K562 (cell line): ENCODE measurements around the gene BDNF. TPM values are rescaled to one million over a fixed set of nuclear protein-coding genes. Genes with fewer than 3 reads are reported as not detected.

Experiments
- ATAC-seq: fragments of 200-7000 bp; cut with Tn5 transposase; 3 replicates; pipeline ENCODE4 v1.9.1; 2020; ENCODE audit warnings: moderate library complexity
- BruUV-seq: library from RNA; stranded (reverse); fragments of 400-500 nt; replicated peaks from 2 replicates; lab custom pipeline; 2021; lab: Mats Ljungman, UMichigan
- CTCF ChIA-PET: fragments of 300-600 bp; formaldehyde crosslinking; extraction: SDS; loops from one replicate; lab custom pipeline; 2021; ENCODE audit warnings: low intra/inter-chr PET ratio; lab: Yijun Ruan, JAX
- POLR2A ChIA-PET: fragments of 300-600, 350-650 bp; sonication (Branson Sonifier 250); formaldehyde crosslinking; extraction: SDS; loops from one replicate; lab custom pipeline; 2021; ENCODE audit warnings: antibody characterized with exemption, inconsistent platforms; lab: Yijun Ruan, JAX
- DNase-seq, 4 experiments: peaks; one replicate each; pipeline versions ENCODE4 v3.0.0 to v3.0.0-alpha.2; 2011 to 2018; ENCODE audit warnings: low spot score in 3 of 4, mixed read lengths in 3 of 4; ENCODE audit errors: extremely low read depth in 1 of 4
- FAIRE-seq: peaks from 2 replicates; lab custom pipeline; 2011; peaks lifted over from hg19 to GRCh38; lab: Jason Lieb, UNC
- H2AFZ ChIP-seq: 2 replicates; pipeline ENCODE4 v1.6.0; 2011; ENCODE audit warnings: low read depth, low read length, control low read depth, inconsistent platforms
- H3K27ac ChIP-seq: fragments of 200-600 bp; 3 replicates; pipeline ENCODE4 v1.8.0; 2011; ENCODE audit warnings: low read depth, mild to moderate bottlenecking, control low read depth, inconsistent platforms, low read length, moderate library complexity, mixed read lengths; ENCODE audit errors: extremely low read depth
- H3K27me3 ChIP-seq, 2 experiments: fragments of 300-600 bp in 1 of 2; 2 replicates in 1 of 2; 3 replicates in 1 of 2; pipeline versions ENCODE4 v1.6.0 to v1.8.0; 2011; ENCODE audit warnings: inconsistent platforms in 2 of 2, low read length in 2 of 2, mild to moderate bottlenecking in 1 of 2, mixed read lengths in 1 of 2, moderate library complexity in 1 of 2; ENCODE audit not compliant: control insufficient read depth in 2 of 2, insufficient read depth in 2 of 2
- H3K36me3 ChIP-seq: fragments of 300-600 bp; 3 replicates; pipeline ENCODE4 v1.8.0; 2011; ENCODE audit warnings: mild to moderate bottlenecking, low read length, inconsistent platforms; ENCODE audit not compliant: control insufficient read depth, insufficient read depth
- H3K4me1 ChIP-seq, 2 experiments: fragments of 200-600 bp in 1 of 2; replicated peaks in 1 of 2; 2 replicates in 1 of 2; 3 replicates in 1 of 2; pipeline versions ENCODE4 v1.5.1 to v1.8.0; 2011; ENCODE audit warnings: inconsistent platforms in 2 of 2, low read length in 2 of 2, mild to moderate bottlenecking in 1 of 2, mixed read lengths in 1 of 2, moderate library complexity in 1 of 2; ENCODE audit not compliant: control insufficient read depth in 2 of 2, insufficient read depth in 2 of 2
- H3K4me2 ChIP-seq: 2 replicates; pipeline ENCODE4 v1.6.1; 2011; ENCODE audit warnings: low read length, control low read depth, inconsistent platforms, mixed read lengths; ENCODE audit not compliant: insufficient read depth
- H3K4me3 ChIP-seq: fragments of 200-600 bp; sonication (generic), shearing (Covaris generic); 2 replicates; pipeline ENCODE4 v1.5.1; 2016; ENCODE audit warnings: control low read depth, inconsistent platforms
- H3K79me2 ChIP-seq: fragments of 200-600 bp; 3 replicates; pipeline ENCODE4 v1.8.0; 2011; ENCODE audit warnings: low read length, inconsistent platforms; ENCODE audit not compliant: control insufficient read depth, insufficient read depth
- H3K9ac ChIP-seq, 2 experiments: 2 replicates each; pipeline versions ENCODE4 v1.6.0 to v1.6.1; 2011; ENCODE audit warnings: low read depth in 2 of 2, low read length in 2 of 2, control low read depth in 1 of 2, inconsistent platforms in 1 of 2, mild to moderate bottlenecking in 1 of 2, mixed read lengths in 1 of 2; ENCODE audit not compliant: insufficient read depth in 1 of 2
- H3K9me1 ChIP-seq: one replicate; pipeline ENCODE4 v1.6.0; 2011; ENCODE audit warnings: inconsistent platforms, mild to moderate bottlenecking, low read length, moderate library complexity; ENCODE audit not compliant: control insufficient read depth, insufficient read depth
- H3K9me3 ChIP-seq: replicated peaks from 2 replicates; pipeline ENCODE4 v1.5.1; 2011; ENCODE audit warnings: low read depth, low read length, inconsistent platforms; ENCODE audit not compliant: control insufficient read depth, insufficient read depth
- H4K20me1 ChIP-seq: replicated peaks from 2 replicates; pipeline ENCODE4 v1.6.1; 2011; ENCODE audit warnings: low read length, inconsistent platforms, mixed read lengths; ENCODE audit not compliant: control insufficient read depth, insufficient read depth
- ETS1 ChIP-seq: conservative IDR thresholded peaks from 2 replicates; pipeline ENCODE4 v1.6.1; 2011; ENCODE audit warnings: low read depth, mild to moderate bottlenecking, low read length; ENCODE audit not compliant: control insufficient read depth
- GATA2 ChIP-seq: sonication (generic); formaldehyde crosslinking; IDR thresholded peaks from 2 replicates; pipeline ENCODE4 v1.4.0; 2020; ENCODE audit warnings: mild to moderate bottlenecking, missing genetic modification reagents
- KAT8 ChIP-seq: fragments of 450-650 bp; IDR thresholded peaks from 2 replicates; pipeline ENCODE4 v1.6.1; 2016; ENCODE audit warnings: low read depth, mild to moderate bottlenecking
- KLF1 ChIP-seq: fragments of 450-650 bp; IDR thresholded peaks from 2 replicates; pipeline ENCODE4 v1.6.1; 2016; ENCODE audit warnings: missing genetic modification characterization, missing compliant biosample characterization
- MYNN ChIP-seq, 2 experiments: sonication (generic); formaldehyde crosslinking in 1 of 2; IDR thresholded peaks; 2 replicates each; pipeline versions ENCODE4 v1.5.0 to v1.6.1; 2016 to 2020; ENCODE audit warnings: antibody characterized with exemption in 1 of 2, missing genetic modification reagents in 1 of 2
- REST ChIP-seq, 2 experiments: fragments of 450-650 bp; formaldehyde crosslinking in 1 of 2; IDR thresholded peaks; 2 replicates each; pipeline versions ENCODE4 v1.4.0 to v1.6.1; 2014 to 2020; ENCODE audit warnings: mild to moderate bottlenecking in 2 of 2, borderline replicate concordance in 1 of 2, low read depth in 1 of 2
- ZNF197 ChIP-seq: fragments of 200-800 bp; sonication (Bioruptor generic); IDR thresholded peaks from 2 replicates; pipeline ENCODE4 v1.6.1; 2016; ENCODE audit warnings: low read depth, missing genetic modification characterization, missing compliant biosample characterization
- ZNF316 ChIP-seq: fragments of 450-650 bp; IDR thresholded peaks from 2 replicates; pipeline ENCODE4 v1.6.1; 2016
- ZNF592 ChIP-seq: fragments of 450-650 bp; IDR thresholded peaks from 2 replicates; pipeline ENCODE4 v1.6.1; 2017; ENCODE audit warnings: antibody characterized with exemption, mild to moderate bottlenecking
- WGBS: fragments of 100-300 bp; shearing (Covaris generic); methylation state at CpG from one replicate; pipeline ENCODE4 v1.1.6; 2016; ENCODE audit warnings: low coverage, mixed read lengths; ENCODE audit not compliant: insufficient coverage; ENCODE audit errors: missing lambda C conversion rate; 5-methylcytosine and 5-hydroxymethylcytosine counted together
- in situ Hi-C: fragments of 300-500 bp; cut with MboI; formaldehyde crosslinking; loops from 4 replicates; pipeline ENCODE4 v1.15.0; 2018; ENCODE audit warnings: inconsistent platforms, mixed read lengths
- intact Hi-C: fragments of 100-400 bp; cut with micrococcal nuclease; formaldehyde crosslinking; loops from 2 replicates; pipeline ENCODE4 v1.14.2; 2022
- polyA plus RNA-seq, 8 experiments: library from polyadenylated mRNA; depleted of rRNA in 4 of 8; stranded (reverse) in 5 of 8; unstranded in 3 of 8; fragments of >200 nt; fragmentation: Nextera tagmentation in 2 of 8; fragmentation: Illumina TruSeq in 1 of 8; extraction: Ambion mirVana in 2 of 8; extraction: Trizol in 1 of 8; gene quantifications; 2 replicates each; pipeline versions ENCODE4 v1.2.1 to v1.2.3, GENCODE V29; 2011 to 2014; ENCODE audit warnings: inconsistent platforms in 1 of 8, missing spikeins in 1 of 8
- total RNA-seq, 7 experiments: library from RNA; depleted of rRNA in 6 of 7; stranded (reverse); fragments of >200 nt in 6 of 7; fragmentation: Illumina TruSeq in 2 of 7; extraction: Trizol in 2 of 7; gene quantifications; 2 replicates each; pipeline versions ENCODE4 v1.2.1 to v1.2.3, GENCODE V29; 2011 to 2021; ENCODE audit warnings: low replicate concordance in 1 of 7

The BDNF gene
- total and polyA plus RNA-seq, 9 of the 15 experiments (the other 6 are each of a cell fraction or from before 2014, with no cell fraction given): 0.04 TPM; not detected in 8

DNA sequence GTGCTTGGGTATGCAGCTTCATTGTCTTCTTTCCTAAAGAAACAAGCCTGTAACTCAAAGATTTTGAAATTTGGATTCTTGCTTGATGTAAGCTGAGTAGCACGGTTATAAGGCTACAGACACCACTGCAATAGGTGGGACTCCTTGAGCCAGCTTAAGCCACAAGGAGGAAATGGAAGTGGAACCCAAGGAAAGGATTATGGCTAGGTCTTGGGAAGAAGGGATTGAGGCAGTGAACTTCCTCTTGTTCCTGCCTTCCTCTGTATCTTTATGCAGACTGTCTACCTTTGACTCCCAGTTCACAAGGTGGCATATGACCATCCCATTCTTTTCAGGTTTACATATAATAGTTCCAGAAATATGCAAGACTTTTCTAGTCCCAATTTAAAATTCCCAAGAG, 72.3 kb downstream of the BDNF start:
- no peaks in the 10 kb centered on the region for H3K9me1 ChIP-seq
- ATAC-seq (no peak), FAIRE-seq (no peak), DNase-seq (no peak)
- H2AFZ ChIP-seq: no peak overlapping the region
- no peak overlapping the region for H3K9ac ChIP-seq
- no peaks in the 10 kb centered on the region for H4K20me1 ChIP-seq
- intact Hi-C loops: no loop called here
- ChIA-PET POLR2A (interaction anchor here (1.0 kb wide), 1 partner anchor 121 kb away, joined by 3 read pairs; no protein-coding TSS in a partner anchor), CTCF (no interaction called here)
- no peak overlapping the region for H3K27ac ChIP-seq
- WGBS: 0% methylated on average over 1 of the region's 1 CpG
- in situ Hi-C loops: no loop called here
- H3K36me3 ChIP-seq: no peaks in the 10 kb centered on the region
- no peaks in the 10 kb centered on the region for H3K4me1 ChIP-seq
- no peaks in the 10 kb centered on the region for H3K79me2 ChIP-seq
- no peak overlapping the region for H3K4me2 ChIP-seq
- H3K4me3 ChIP-seq: no peak overlapping the region
- no TSS peak for BruUV-seq
- H3K27me3 ChIP-seq: no peaks in the 10 kb centered on the region
- no peaks in the 10 kb centered on the region for H3K9me3 ChIP-seq
- TF ChIP-seq ZNF316 (no peak), MYNN (IDR thresholded peaks at IDR 0.05) (no peak), MYNN (CRISPR knock-in tag; IDR thresholded peaks at IDR 0.05) (no peak), ZNF592 (no peak), KAT8 (no peak), ZNF197 (CRISPR knock-in tag) (no peak), REST (IDR thresholded peaks at IDR 0.05; ENCODE audit: borderline replicate concordance) (no peak), REST (CRISPR knock-in tag; IDR thresholded peaks at IDR 0.05; ENCODE audit: low read depth) (no peak), ETS1 (no peak), KLF1 (no peak), GATA2 (CRISPR knock-in tag) (no peak)
